Activated naive CD8-positive, alpha-beta T cell treated with anti-CD3 and anti-CD28 coated beads, Interleukin-2, amount 50 U/mL, for 24 hours (primary cell): ENCODE data around the gene CNTN5.

Experiments used
- ATAC-seq: fragments of 150-1000 bp; cut with Tn5 transposase; one replicate; pipeline ENCODE4 v1.10.0; 2021
- DNase-seq: peaks from one replicate; pipeline ENCODE4 v3.0.0; 2021
- H3K27ac Mint-ChIP-seq: one replicate; pipeline ENCODE4 v1.8.0; 2021; ENCODE audit warnings: mild to moderate bottlenecking, mixed read lengths
- H3K27me3 Mint-ChIP-seq: one replicate; pipeline ENCODE4 v1.8.0; 2021; ENCODE audit warnings: mixed read lengths
- H3K36me3 Mint-ChIP-seq: one replicate; pipeline ENCODE4 v1.8.0; 2021; ENCODE audit warnings: low read depth, mixed read lengths
- H3K4me1 Mint-ChIP-seq: one replicate; pipeline ENCODE4 v1.8.0; 2021; ENCODE audit warnings: mixed read lengths
- H3K4me3 Mint-ChIP-seq: one replicate; pipeline ENCODE4 v1.8.0; 2021; ENCODE audit warnings: mild to moderate bottlenecking, moderate library complexity, mixed read lengths
- H3K9me3 Mint-ChIP-seq: one replicate; pipeline ENCODE4 v1.8.0; 2021; ENCODE audit warnings: mixed read lengths

Gene CNTN5

GRCh38 chr11:99513368-99513767 is 492.6 kb downstream of the CNTN5 start:
- peaks cover 10% of the 10 kb centered on the region for H3K9me3 Mint-ChIP-seq
- no peak for ATAC-seq
- H3K27me3 Mint-ChIP-seq = no peaks in the 10 kb centered on the region
- H3K4me3 Mint-ChIP-seq = no peak overlapping the region
- H3K27ac Mint-ChIP-seq = no peak overlapping the region
- DNase-seq = no peak
- H3K36me3 Mint-ChIP-seq = no peaks in the 10 kb centered on the region
- H3K4me1 Mint-ChIP-seq = no peaks in the 10 kb centered on the region

GRCh38 chr11:99519095-99519494 is 498.3 kb downstream of the CNTN5 start:
- H3K9me3 Mint-ChIP-seq = no peaks in the 10 kb centered on the region

GRCh38 chr11:99522467-99523173 is 501.9 kb downstream of the CNTN5 start:
- Mint-ChIP-seq H3K36me3 (no peaks in the 10 kb centered on the region), H3K4me3 (no peak overlapping the region), H3K9me3 (peaks cover 9% of the 10 kb centered on the region), H3K27me3 (no peaks in the 10 kb centered on the region), H3K27ac (no peak overlapping the region), H3K4me1 (no peaks in the 10 kb centered on the region)
- ATAC-seq (no peak), DNase-seq (no peak)

More at GRCh38 chr11:99519095-99519494, 498.3 kb downstream of the CNTN5 start:
- no peak overlapping the region for H3K27ac Mint-ChIP-seq
- H3K4me1 Mint-ChIP-seq = no peaks in the 10 kb centered on the region
- DNase-seq (no peak), ATAC-seq (no peak)
- H3K4me3 Mint-ChIP-seq = no peak overlapping the region
- no peaks in the 10 kb centered on the region for H3K36me3 Mint-ChIP-seq
- H3K27me3 Mint-ChIP-seq = no peaks in the 10 kb centered on the region

- ATAC-seq (no peak), DNase-seq (no peak)
- peaks cover 22% of the 10 kb centered on the region for H3K9me3 Mint-ChIP-seq
- H3K36me3 Mint-ChIP-seq = no peaks in the 10 kb centered on the region
- H3K27me3 Mint-ChIP-seq = no peaks in the 10 kb centered on the region
- H3K4me1 Mint-ChIP-seq = no peaks in the 10 kb centered on the region
- no peak overlapping the region for H3K4me3 Mint-ChIP-seq
- no peak overlapping the region for H3K27ac Mint-ChIP-seq
These were observed 510.7 kb downstream of the CNTN5 start for GRCh38 chr11:99531468-99531867.

GRCh38 chr11:99534812-99535211 is 514.1 kb downstream of the CNTN5 start:
- no peaks in the 10 kb centered on the region for H3K27me3 Mint-ChIP-seq
- ATAC-seq (no peak), DNase-seq (no peak)
- no peaks in the 10 kb centered on the region for H3K36me3 Mint-ChIP-seq
- no peak overlapping the region for H3K4me3 Mint-ChIP-seq
- H3K9me3 Mint-ChIP-seq = peaks cover 6% of the 10 kb centered on the region
- H3K4me1 Mint-ChIP-seq = no peaks in the 10 kb centered on the region
- H3K27ac Mint-ChIP-seq = no peak overlapping the region

- H3K27ac Mint-ChIP-seq = no peak overlapping the region
- H3K27me3 Mint-ChIP-seq = no peaks in the 10 kb centered on the region
- no peak for DNase-seq
- no peak for ATAC-seq
- no peaks in the 10 kb centered on the region for H3K36me3 Mint-ChIP-seq
- no peaks in the 10 kb centered on the region for H3K4me1 Mint-ChIP-seq
- peaks cover 8% of the 10 kb centered on the region for H3K9me3 Mint-ChIP-seq
- no peak overlapping the region for H3K4me3 Mint-ChIP-seq
These were observed 514.7 kb downstream of the CNTN5 start for GRCh38 chr11:99535406-99535805.

- H3K4me1 Mint-ChIP-seq = no peaks in the 10 kb centered on the region
- H3K27ac Mint-ChIP-seq = no peak overlapping the region
- H3K9me3 Mint-ChIP-seq = peaks cover 5% of the 10 kb centered on the region
These were observed 515.1 kb downstream of the CNTN5 start for GRCh38 chr11:99535819-99536218.

GRCh38 chr11:99537681-99538080 is 516.9 kb downstream of the CNTN5 start:
- ATAC-seq (no peak), DNase-seq (no peak)
- Mint-ChIP-seq H3K27ac (no peak overlapping the region), H3K27me3 (no peaks in the 10 kb centered on the region), H3K4me3 (no peak overlapping the region), H3K4me1 (no peaks in the 10 kb centered on the region), H3K36me3 (no peaks in the 10 kb centered on the region), H3K9me3 (peaks cover 4% of the 10 kb centered on the region)

More at GRCh38 chr11:99535819-99536218, 515.1 kb downstream of the CNTN5 start:
- H3K4me3 Mint-ChIP-seq = no peak overlapping the region
- DNase-seq (no peak), ATAC-seq (no peak)
- H3K27me3 Mint-ChIP-seq = no peaks in the 10 kb centered on the region
- no peaks in the 10 kb centered on the region for H3K36me3 Mint-ChIP-seq

GRCh38 chr11:99545616-99546015 is 524.9 kb downstream of the CNTN5 start:
- Mint-ChIP-seq H3K9me3 (peaks cover 6% of the 10 kb centered on the region), H3K27ac (no peak overlapping the region), H3K36me3 (no peaks in the 10 kb centered on the region), H3K4me3 (no peak overlapping the region), H3K27me3 (no peaks in the 10 kb centered on the region), H3K4me1 (no peaks in the 10 kb centered on the region)
- DNase-seq (no peak), ATAC-seq (no peak)

- Mint-ChIP-seq H3K36me3 (no peaks in the 10 kb centered on the region), H3K4me3 (no peak overlapping the region), H3K4me1 (no peaks in the 10 kb centered on the region), H3K9me3 (peaks cover 10% of the 10 kb centered on the region), H3K27ac (no peak overlapping the region), H3K27me3 (no peaks in the 10 kb centered on the region)
- DNase-seq (no peak), ATAC-seq (no peak)
These were observed 527.5 kb downstream of the CNTN5 start for GRCh38 chr11:99548264-99548663.

- Mint-ChIP-seq H3K4me3 (no peak overlapping the region), H3K9me3 (peaks cover 4% of the 10 kb centered on the region), H3K27ac (no peak overlapping the region), H3K36me3 (no peaks in the 10 kb centered on the region), H3K27me3 (no peaks in the 10 kb centered on the region), H3K4me1 (no peaks in the 10 kb centered on the region)
- ATAC-seq (no peak), DNase-seq (no peak)
These were observed 533.6 kb downstream of the CNTN5 start for GRCh38 chr11:99554232-99554903.

GRCh38 chr11:99555486-99555885 is 534.7 kb downstream of the CNTN5 start:
- ATAC-seq (no peak), DNase-seq (no peak)
- H3K4me3 Mint-ChIP-seq = no peak overlapping the region
- H3K27me3 Mint-ChIP-seq = no peaks in the 10 kb centered on the region
- no peaks in the 10 kb centered on the region for H3K4me1 Mint-ChIP-seq
- peaks cover 7% of the 10 kb centered on the region for H3K9me3 Mint-ChIP-seq
- H3K36me3 Mint-ChIP-seq = no peaks in the 10 kb centered on the region
- no peak overlapping the region for H3K27ac Mint-ChIP-seq

- no peaks in the 10 kb centered on the region for H3K36me3 Mint-ChIP-seq
- ATAC-seq (no peak), DNase-seq (no peak)
- H3K4me3 Mint-ChIP-seq = no peak overlapping the region
- no peak overlapping the region for H3K27ac Mint-ChIP-seq
- no peaks in the 10 kb centered on the region for H3K27me3 Mint-ChIP-seq
- peaks cover 7% of the 10 kb centered on the region for H3K9me3 Mint-ChIP-seq
- H3K4me1 Mint-ChIP-seq = no peaks in the 10 kb centered on the region
These were observed 544.6 kb downstream of the CNTN5 start for GRCh38 chr11:99565333-99565732.

- H3K27ac Mint-ChIP-seq = no peak overlapping the region
- ATAC-seq (no peak), DNase-seq (no peak)
- peaks cover 7% of the 10 kb centered on the region for H3K9me3 Mint-ChIP-seq
- no peak overlapping the region for H3K4me3 Mint-ChIP-seq
- H3K36me3 Mint-ChIP-seq = no peaks in the 10 kb centered on the region
- H3K4me1 Mint-ChIP-seq = no peaks in the 10 kb centered on the region
- no peaks in the 10 kb centered on the region for H3K27me3 Mint-ChIP-seq
These were observed 546.7 kb downstream of the CNTN5 start for GRCh38 chr11:99567334-99567956.

GRCh38 chr11:99568808-99569207 is 548.1 kb downstream of the CNTN5 start:
- H3K27ac Mint-ChIP-seq = no peak overlapping the region
- H3K36me3 Mint-ChIP-seq = no peaks in the 10 kb centered on the region
- DNase-seq (no peak), ATAC-seq (no peak)
- no peaks in the 10 kb centered on the region for H3K9me3 Mint-ChIP-seq
- H3K4me3 Mint-ChIP-seq = no peak overlapping the region
- H3K4me1 Mint-ChIP-seq = no peaks in the 10 kb centered on the region
- no peaks in the 10 kb centered on the region for H3K27me3 Mint-ChIP-seq
